Measurements from ENCODE around the gene ZNF324B.

Gene ZNF324B

DNA sequence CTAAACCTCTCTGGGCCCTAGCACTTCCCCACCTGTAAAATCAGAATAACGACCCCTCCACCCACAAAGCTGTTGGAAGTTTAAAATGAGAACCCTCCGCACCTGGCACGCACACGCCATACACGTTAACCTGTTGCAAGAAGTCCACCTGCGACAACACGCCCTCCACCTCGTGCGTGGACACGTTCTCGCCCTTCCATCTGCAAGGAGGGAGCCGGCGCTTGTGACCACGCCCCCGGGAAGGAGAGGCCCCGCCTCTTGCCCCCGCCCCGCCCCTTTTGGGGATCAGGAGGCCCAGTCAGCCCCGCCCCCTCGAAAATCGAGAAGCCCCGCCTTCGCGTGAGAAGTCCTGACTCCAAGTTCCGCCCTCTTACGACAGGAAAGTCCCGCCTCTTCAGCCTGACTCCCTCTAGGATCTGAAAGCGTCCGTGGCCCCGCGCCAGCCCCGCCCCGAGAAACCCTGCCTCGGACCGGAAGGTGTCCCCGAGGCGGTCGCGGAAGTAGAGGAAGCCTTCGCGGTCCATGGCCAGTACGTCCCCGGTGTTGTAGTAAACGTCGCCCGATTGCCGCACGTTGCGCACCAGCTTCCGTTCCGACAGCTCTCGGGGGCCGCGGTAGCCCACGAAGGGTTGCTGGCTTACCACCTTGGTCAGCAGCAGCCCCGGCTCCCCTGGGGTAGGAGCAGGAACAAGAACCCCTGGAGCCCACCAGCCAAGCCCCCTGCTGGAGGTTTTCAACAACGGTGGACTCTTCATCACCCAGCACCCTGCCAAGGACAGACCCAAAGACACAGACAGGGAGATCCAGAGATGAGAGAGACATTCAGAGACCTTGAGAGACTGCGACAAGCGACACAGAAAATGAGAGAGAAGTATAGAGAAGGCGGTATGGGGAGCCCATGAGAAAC lies 47.9 kb downstream of the ZNF324B start:
- H3K27ac ChIP-seq (ENCODE audit: low read depth, low read length), result peak overlapping the region; percentile 53
- H3K4me3 ChIP-seq (ENCODE audit: insufficient read depth, low read length, poor library complexity, severe bottlenecking), result peak overlapping the region; percentile 66
- no peaks in the 10 kb centered on the region for H3K36me3 ChIP-seq (ENCODE audit: low read length)
- no peaks in the 10 kb centered on the region for H4K20me1 ChIP-seq (ENCODE audit: low read depth, low read length)
- H2AFZ ChIP-seq (ENCODE audit: low read depth, low read length, severe bottlenecking), result peak overlapping the region; percentile 86
- no peaks in the 10 kb centered on the region for H3K27me3 ChIP-seq (ENCODE audit: low read length)
- TF ChIP-seq EZH2phosphoT487 (conservative IDR thresholded peaks at IDR 0.05; ENCODE audit: low read length) (no peak), CTCF (IDR thresholded peaks at IDR 0.05; ENCODE audit: insufficient read depth, low read length, poor library complexity, severe bottlenecking) (peak; percentile 19)
- H3K9ac ChIP-seq (ENCODE audit: low read length), result peak overlapping the region; percentile 59
- no peaks in the 10 kb centered on the region for H3K79me2 ChIP-seq (ENCODE audit: insufficient read depth, low read length)
- H3K9me3 ChIP-seq (ENCODE audit: insufficient read depth, low read length), result no peaks in the 10 kb centered on the region
- peaks cover 10% of the 10 kb centered on the region; the same call in 1 of the 2 replicates for H3F3A ChIP-seq (ENCODE audit: insufficient read depth)
- peak overlapping the region; percentile 74 for H3K4me2 ChIP-seq (ENCODE audit: low read depth, low read length, poor library complexity, severe bottlenecking)
- no peaks in the 10 kb centered on the region for H3K9me2 ChIP-seq (replicated peaks; ENCODE audit: insufficient read depth, low read length)

DNA sequence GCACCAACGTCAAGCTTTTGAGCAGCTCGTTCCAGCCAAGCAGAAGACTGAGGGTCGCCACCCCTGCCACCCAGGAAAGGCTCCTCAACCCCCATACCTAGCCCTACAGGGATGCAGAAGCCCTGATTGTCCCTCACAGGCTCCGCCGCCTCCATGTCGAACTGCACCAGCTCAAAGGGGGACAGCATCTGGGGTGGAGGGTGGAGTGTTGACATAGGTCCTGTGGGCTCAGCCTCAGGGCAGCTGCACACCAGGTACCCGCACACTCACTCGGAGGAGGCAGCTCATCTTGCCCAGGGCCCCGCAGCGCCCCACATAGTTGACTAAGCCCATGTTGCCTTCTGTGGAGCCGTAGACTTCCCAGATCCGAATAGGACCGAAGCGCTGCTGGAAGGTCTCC lies 48.8 kb downstream of the ZNF324B start:
- Histone ChIP-seq H3K4me2 (ENCODE audit: low read depth, low read length, poor library complexity, severe bottlenecking) (no peak overlapping the region), H3K9me3 (ENCODE audit: insufficient read depth, low read length) (no peaks in the 10 kb centered on the region), H3K4me3 (ENCODE audit: insufficient read depth, low read length, poor library complexity, severe bottlenecking) (peak overlapping the region; percentile 66), H3K9me2 (replicated peaks; ENCODE audit: insufficient read depth, low read length) (no peaks in the 10 kb centered on the region), H3K27me3 (ENCODE audit: low read length) (no peaks in the 10 kb centered on the region), H3K9ac (ENCODE audit: low read length) (no peak overlapping the region), H3K27ac (ENCODE audit: low read depth, low read length) (no peak overlapping the region), H3K79me2 (ENCODE audit: insufficient read depth, low read length) (no peaks in the 10 kb centered on the region), H2AFZ (ENCODE audit: low read depth, low read length, severe bottlenecking) (no peak overlapping the region), H4K20me1 (ENCODE audit: low read depth, low read length) (no peaks in the 10 kb centered on the region), H3F3A (ENCODE audit: insufficient read depth) (peaks cover 10% of the 10 kb centered on the region; the same call in 1 of the 2 replicates), H3K36me3 (ENCODE audit: low read length) (no peaks in the 10 kb centered on the region)
- no peak for TF ChIP-seq CTCF (IDR thresholded peaks at IDR 0.05; ENCODE audit: insufficient read depth, low read length, poor library complexity, severe bottlenecking)
- no peak for TF ChIP-seq EZH2phosphoT487 (conservative IDR thresholded peaks at IDR 0.05; ENCODE audit: low read length)

Data from SU-DHL-6 (cell line).